AG04450 (cell line): Measurements from ENCODE around the gene RIC3. TPM values are rescaled to one million over a fixed set of nuclear protein-coding genes. Genes with fewer than 3 reads are reported as not detected.

Experiments used
- CTCF ChIA-PET: fragments of 300-600, 350-600 bp; formaldehyde crosslinking; extraction: SDS; loops from one replicate; lab custom pipeline; 2022; ENCODE audit warnings: antibody characterized with exemption, inconsistent platforms; lab: Charles Lee
- POLR2A ChIA-PET: fragments of 350-600 bp; formaldehyde crosslinking; extraction: SDS; loops from one replicate; lab custom pipeline; 2021; ENCODE audit warnings: antibody characterized with exemption, inconsistent platforms; lab: Yijun Ruan, JAX
- DNase-seq: peaks from one replicate; pipeline ENCODE4 v3.0.0-alpha.2; 2011; ENCODE audit warnings: low read depth, low spot score
- H3K27ac ChIP-seq: one replicate; pipeline ENCODE4 v1.5.1; 2012; ENCODE audit warnings: low read depth, low read length, control low read depth
- H3K27me3 ChIP-seq: one replicate; pipeline ENCODE4 v1.6.0; 2012; ENCODE audit warnings: low read length; ENCODE audit not compliant: control insufficient read depth, insufficient read depth
- H3K4me3 ChIP-seq: 2 replicates; pipeline ENCODE4 v1.5.1; 2011; ENCODE audit warnings: mild to moderate bottlenecking, low read depth, low read length, control low read depth
- H3K9me3 ChIP-seq: 2 replicates; pipeline ENCODE4 v1.5.1; 2012; ENCODE audit warnings: low read length; ENCODE audit not compliant: control insufficient read depth, insufficient read depth
- polyA plus RNA-seq: library from polyadenylated mRNA; depleted of rRNA; stranded (reverse); fragments of >200 nt; gene quantifications from 2 replicates; pipeline ENCODE4 v1.2.3, GENCODE V29; 2011
- TF ChIP-seq, protein P1 (sequence below): IDR thresholded peaks from 2 replicates; pipeline ENCODE4 v1.5.1; 2011; ENCODE audit warnings: low read depth, low read length, control low read depth, inconsistent platforms

The RIC3 gene
- polyA plus RNA-seq, 1 experiment = not detected

DNA sequence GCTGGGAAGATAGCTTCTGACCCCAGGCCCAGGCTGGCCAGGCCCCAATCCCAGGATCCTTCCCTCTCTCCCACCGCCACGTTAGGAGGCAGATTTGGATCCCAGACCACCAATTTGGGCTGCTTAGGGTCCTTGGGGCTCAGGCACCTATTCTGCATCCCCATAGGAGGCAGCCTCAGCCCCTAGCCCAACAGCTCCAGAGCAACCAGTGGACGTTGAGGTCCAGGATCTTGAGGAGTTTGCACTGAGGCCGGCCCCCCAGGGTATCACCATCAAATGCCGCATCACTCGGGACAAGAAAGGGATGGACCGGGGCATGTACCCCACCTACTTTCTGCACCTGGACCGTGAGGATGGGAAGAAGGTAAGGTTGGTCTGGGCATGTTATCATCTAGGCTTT is 71.8 kb downstream of the RIC3 start:
- H3K4me3 ChIP-seq = no peak overlapping the region
- POLR2A ChIA-PET = no interaction called here
- CTCF ChIA-PET = interaction anchor here (0.8 to 21.0 kb wide), 8 partner anchors 9 to 110 kb away, joined by 3 to 992 read pairs (median 58); partner anchors contain the start of genes EIF3F and TUB
- DNase-seq = no peak
- no peaks in the 10 kb centered on the region for H3K9me3 ChIP-seq
- no peak overlapping the region for H3K27ac ChIP-seq
- TF ChIP-seq, protein P1, sequence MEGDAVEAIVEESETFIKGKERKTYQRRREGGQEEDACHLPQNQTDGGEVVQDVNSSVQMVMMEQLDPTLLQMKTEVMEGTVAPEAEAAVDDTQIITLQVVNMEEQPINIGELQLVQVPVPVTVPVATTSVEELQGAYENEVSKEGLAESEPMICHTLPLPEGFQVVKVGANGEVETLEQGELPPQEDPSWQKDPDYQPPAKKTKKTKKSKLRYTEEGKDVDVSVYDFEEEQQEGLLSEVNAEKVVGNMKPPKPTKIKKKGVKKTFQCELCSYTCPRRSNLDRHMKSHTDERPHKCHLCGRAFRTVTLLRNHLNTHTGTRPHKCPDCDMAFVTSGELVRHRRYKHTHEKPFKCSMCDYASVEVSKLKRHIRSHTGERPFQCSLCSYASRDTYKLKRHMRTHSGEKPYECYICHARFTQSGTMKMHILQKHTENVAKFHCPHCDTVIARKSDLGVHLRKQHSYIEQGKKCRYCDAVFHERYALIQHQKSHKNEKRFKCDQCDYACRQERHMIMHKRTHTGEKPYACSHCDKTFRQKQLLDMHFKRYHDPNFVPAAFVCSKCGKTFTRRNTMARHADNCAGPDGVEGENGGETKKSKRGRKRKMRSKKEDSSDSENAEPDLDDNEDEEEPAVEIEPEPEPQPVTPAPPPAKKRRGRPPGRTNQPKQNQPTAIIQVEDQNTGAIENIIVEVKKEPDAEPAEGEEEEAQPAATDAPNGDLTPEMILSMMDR = no peak
- no peaks in the 10 kb centered on the region for H3K27me3 ChIP-seq

DNA sequence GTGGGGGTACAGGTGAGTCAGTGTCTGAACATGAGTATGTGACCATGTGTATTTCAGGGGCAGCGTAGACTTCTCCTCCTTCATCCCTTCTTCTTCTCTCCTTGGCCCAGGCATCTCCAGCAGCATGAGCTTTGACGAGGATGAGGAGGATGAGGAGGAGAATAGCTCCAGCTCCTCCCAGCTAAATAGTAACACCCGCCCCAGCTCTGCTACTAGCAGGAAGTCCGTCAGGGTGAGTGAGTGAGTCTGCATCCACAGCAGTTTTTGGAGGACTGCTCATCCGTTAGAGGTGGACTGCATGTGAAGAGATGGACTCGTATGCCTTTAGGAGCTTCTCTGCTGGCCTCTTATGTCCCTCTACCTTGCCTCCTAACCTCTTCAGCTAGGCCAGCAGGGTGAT is 72.2 kb downstream of the RIC3 start:
- TF ChIP-seq, protein P1 = no peak
- ChIA-PET POLR2A (no interaction called here), CTCF (interaction anchor here (0.8 to 21.0 kb wide), 8 partner anchors 9 to 204 kb away, joined by 3 to 992 read pairs (median 50); partner anchors contain the start of genes EIF3F and TUB)
- no peaks in the 10 kb centered on the region for H3K9me3 ChIP-seq
- H3K4me3 ChIP-seq = no peak overlapping the region
- no peaks in the 10 kb centered on the region for H3K27me3 ChIP-seq
- no peak overlapping the region for H3K27ac ChIP-seq
- DNase-seq = no peak

DNA sequence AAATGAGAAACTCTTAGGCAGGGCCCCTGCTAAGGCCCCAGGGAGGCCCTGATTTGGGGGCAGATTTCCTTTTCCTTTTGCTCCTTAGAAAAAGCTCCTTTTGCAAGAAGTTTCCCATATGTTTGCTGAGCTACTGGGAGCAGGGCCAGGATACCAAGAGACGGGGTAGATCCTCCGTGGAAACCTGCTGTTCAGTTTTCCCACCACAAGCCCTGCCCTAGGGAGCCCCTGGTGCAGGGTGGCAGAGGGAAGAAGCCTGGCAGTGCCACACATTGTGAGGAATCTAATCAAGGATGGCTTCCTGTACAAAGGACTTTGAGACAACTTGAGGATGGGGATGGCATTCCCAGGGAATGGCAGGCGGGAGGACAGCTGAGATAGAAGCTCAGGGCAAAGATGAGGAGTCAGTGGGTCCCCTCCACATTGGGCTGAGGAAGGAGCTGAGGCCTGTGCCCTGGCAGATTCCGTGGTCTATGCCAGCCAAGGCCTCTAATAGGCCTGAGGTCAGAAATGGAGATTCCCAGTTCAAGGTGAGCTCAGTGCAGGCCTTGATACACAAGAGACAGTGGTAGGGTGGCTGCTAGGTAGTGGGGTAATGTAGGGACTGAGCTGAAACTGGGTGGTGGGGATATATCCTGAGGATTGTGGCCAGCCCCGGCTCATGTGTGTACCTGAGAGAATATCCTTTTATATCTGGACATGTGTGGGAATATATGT is 72.9 kb downstream of the RIC3 start:
- no peak overlapping the region for H3K4me3 ChIP-seq
- no peaks in the 10 kb centered on the region for H3K27me3 ChIP-seq
- no peak for DNase-seq
- no peak overlapping the region for H3K27ac ChIP-seq
- POLR2A ChIA-PET = no interaction called here
- H3K9me3 ChIP-seq = no peaks in the 10 kb centered on the region
- CTCF ChIA-PET = interaction anchor here (0.5 to 21.0 kb wide), 6 partner anchors 10 to 203 kb away, joined by 3 to 992 read pairs (median 4); partner anchors contain the start of gene EIF3F
- TF ChIP-seq, protein P1 = no peak

DNA sequence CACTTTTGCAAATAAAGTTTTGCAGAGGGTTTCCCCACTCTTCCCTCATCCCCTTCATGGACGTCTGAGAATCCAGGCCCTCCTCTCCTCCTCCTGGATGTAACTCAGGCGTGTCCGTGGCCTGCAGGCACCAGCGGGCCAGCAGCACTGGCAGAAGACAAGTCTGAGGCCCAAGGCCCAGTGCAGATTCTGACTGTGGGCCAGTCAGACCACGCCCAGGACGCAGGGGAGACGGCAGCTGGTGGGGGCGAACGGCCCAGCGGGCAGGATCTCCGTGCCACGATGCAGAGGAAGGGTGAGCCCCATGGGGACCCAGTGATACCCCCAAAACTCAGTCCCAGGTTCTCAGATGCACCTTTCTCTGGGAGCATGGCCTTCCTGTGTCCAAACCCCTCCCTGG is 73.5 kb downstream of the RIC3 start:
- no peaks in the 10 kb centered on the region for H3K9me3 ChIP-seq
- POLR2A ChIA-PET = no interaction called here

More for the DNA sequence above, 73.5 kb downstream of the RIC3 start:
- CTCF ChIA-PET = interaction anchor here (0.5 to 21.0 kb wide), 4 partner anchors 13 to 108 kb away, joined by 3 to 992 read pairs (median 194); partner anchors contain the start of gene EIF3F
- DNase-seq = no peak
- TF ChIP-seq, protein P1 = no peak
- no peak overlapping the region for H3K27ac ChIP-seq
- H3K27me3 ChIP-seq = no peaks in the 10 kb centered on the region
- no peak overlapping the region for H3K4me3 ChIP-seq
